Measurements from ENCODE around the gene MTMR1.

MTMR1 gene

GRCh38 chrX:150774798-150775568, 81.8 kb downstream of the MTMR1 start:
- no peak for TF ChIP-seq CTCF (conservative IDR thresholded peaks at IDR 0.05; ENCODE audit: low read depth, low read length)
- H3K4me3 ChIP-seq (ENCODE audit: low read length) = no peak overlapping the region
- DNase-seq (ENCODE audit: low read depth) = no peak

- no peak for TF ChIP-seq CTCF (conservative IDR thresholded peaks at IDR 0.05; ENCODE audit: low read depth, low read length)
Observed at GRCh38 chrX:150775569-150776350, 82.6 kb downstream of the MTMR1 start.

GRCh38 chrX:150777328-150777992, 84.3 kb downstream of the MTMR1 start:
- DNase-seq (ENCODE audit: low read depth) = no peak
- no peak for TF ChIP-seq CTCF (conservative IDR thresholded peaks at IDR 0.05; ENCODE audit: low read depth, low read length)
- H3K4me3 ChIP-seq (ENCODE audit: low read length) = no peak overlapping the region

More at GRCh38 chrX:150775569-150776350, 82.6 kb downstream of the MTMR1 start:
- no peak for DNase-seq (ENCODE audit: low read depth)
- H3K4me3 ChIP-seq (ENCODE audit: low read length) = no peak overlapping the region

GRCh38 chrX:150779385-150779784, 86.2 kb downstream of the MTMR1 start:
- TF ChIP-seq CTCF (conservative IDR thresholded peaks at IDR 0.05; ENCODE audit: low read depth, low read length) = no peak

GRCh38 chrX:150781677-150782076, 88.5 kb downstream of the MTMR1 start:
- no peak overlapping the region for H3K4me3 ChIP-seq (ENCODE audit: low read length)
- no peak for TF ChIP-seq CTCF (conservative IDR thresholded peaks at IDR 0.05; ENCODE audit: low read depth, low read length)

More at GRCh38 chrX:150779385-150779784, 86.2 kb downstream of the MTMR1 start:
- no peak for DNase-seq (ENCODE audit: low read depth)
- H3K4me3 ChIP-seq (ENCODE audit: low read length) = no peak overlapping the region

GRCh38 chrX:150790021-150790420, 96.8 kb downstream of the MTMR1 start:
- TF ChIP-seq CTCF (conservative IDR thresholded peaks at IDR 0.05; ENCODE audit: low read depth, low read length) = no peak
- H3K4me3 ChIP-seq (ENCODE audit: low read length) = no peak overlapping the region
- no peak for DNase-seq (ENCODE audit: low read depth)

More at GRCh38 chrX:150781677-150782076, 88.5 kb downstream of the MTMR1 start:
- no peak for DNase-seq (ENCODE audit: low read depth)
